Limb (tissue), 2 donors: Measurements from ENCODE around the gene FGF21.

Experiments
- DNase-seq, 2 donors: peaks; one replicate each; pipeline ENCODE4 v3.0.0-alpha.2; 2016; ENCODE audit errors: extremely low spot score in 2 of 2

FGF21 gene

GRCh38 chr19:48728911-48729664 lies 26.2 kb upstream of the FGF21 start:
- no peak for DNase-seq

- DNase-seq: no peak
Measured at GRCh38 chr19:48731452-48731851, 23.9 kb upstream of the FGF21 start.

DNA sequence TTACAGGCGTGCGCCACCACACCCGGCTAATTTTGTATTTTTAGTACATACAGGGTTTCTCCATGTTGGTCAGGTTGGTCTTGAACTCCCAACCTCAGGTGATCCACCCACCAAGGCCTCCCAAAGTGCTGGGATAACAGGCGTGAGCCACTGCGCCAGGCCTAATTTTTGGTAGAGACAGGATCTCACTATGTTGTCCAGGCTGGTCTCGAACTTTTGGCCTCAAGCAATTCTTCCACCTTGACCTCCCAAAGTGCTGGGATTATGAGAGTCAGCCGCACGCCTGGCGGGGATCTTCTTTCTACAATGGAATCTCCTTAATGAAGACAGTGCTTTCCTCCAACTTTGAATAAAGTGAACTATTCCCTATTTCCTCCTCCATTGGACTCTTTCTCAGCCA lies 20.7 kb upstream of the FGF21 start:
- no peak for DNase-seq

GRCh38 chr19:48735031-48735615 lies 20.2 kb upstream of the FGF21 start:
- DNase-seq: peak in 1 of 2 donors; percentile 60

DNA sequence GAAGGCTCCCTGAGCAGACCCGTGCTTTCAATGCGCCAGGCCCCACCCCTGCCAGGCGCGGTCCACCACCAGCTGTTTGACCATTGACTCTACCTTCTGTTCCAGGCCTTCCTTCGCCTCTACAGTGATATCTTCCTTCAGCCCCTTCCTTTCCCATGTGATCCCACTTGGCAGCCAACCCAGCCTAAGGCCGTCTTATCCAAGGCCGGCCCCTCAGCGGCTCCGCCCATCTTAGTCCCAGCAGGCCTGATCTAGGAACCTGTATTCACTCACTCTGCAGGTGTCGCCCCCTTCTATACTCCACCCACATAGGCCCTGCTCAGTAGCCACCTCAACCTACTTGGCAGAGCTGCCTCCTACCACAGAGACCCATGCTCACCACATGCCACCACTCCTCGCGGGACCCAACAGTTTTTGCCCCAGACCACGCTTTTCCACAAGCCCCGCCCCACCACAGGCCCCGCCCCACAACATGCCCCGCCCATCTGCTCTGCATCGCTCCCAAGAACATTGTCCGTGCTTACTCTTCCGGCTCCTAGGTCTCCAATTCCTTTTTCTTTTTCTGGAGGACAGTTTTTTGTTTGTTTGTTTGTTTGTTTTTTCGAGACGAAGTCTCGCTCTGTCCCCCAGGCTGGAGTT lies 17.8 kb upstream of the FGF21 start:
- no peak for DNase-seq

DNA sequence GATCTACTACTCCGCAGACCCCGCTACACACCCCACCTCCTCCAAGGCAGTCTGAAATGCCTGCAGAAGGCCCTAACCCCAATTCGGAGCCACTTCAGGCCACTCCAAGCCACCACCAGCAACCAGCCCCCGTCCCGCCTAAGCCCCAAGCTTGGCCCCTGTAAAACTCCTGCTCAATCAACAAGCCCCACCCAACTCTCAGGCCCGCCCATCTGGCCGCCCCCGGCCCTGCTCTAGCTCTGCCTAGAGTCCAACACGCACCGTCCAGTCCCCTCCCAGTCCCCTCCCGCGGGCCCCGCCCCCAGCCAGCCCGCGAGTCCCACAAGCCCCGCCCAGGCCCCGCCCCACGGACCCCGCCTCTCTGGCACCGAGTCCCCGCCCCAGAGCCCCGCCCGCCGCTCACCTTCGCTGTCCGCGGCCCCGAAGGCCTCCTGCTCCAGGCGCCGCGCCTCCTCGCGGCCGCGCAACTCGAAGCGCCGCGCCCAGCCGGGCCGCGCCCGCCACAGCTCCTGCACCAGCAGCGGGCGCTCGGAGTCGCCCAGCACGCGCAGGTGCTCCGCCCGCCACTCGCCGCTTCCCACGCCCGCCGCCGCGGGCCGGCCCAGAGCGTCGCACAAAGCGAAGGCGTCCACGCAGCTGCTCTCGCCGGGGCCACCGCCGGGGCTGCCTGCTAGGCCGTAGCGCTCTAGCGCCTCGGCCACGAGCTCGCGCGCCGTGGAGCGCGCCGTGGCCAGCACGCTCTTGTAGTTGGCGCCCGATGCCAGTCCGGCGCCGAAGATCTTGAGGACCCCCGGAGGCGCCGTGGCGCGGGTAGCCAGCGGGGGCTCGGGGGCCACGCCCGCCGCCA lies 16.5 kb upstream of the FGF21 start:
- DNase-seq: peak; percentile 91 to 98

GRCh38 chr19:48739404-48740163 lies 15.7 kb upstream of the FGF21 start:
- DNase-seq: peak in 1 of 2 donors; percentile 50

DNA sequence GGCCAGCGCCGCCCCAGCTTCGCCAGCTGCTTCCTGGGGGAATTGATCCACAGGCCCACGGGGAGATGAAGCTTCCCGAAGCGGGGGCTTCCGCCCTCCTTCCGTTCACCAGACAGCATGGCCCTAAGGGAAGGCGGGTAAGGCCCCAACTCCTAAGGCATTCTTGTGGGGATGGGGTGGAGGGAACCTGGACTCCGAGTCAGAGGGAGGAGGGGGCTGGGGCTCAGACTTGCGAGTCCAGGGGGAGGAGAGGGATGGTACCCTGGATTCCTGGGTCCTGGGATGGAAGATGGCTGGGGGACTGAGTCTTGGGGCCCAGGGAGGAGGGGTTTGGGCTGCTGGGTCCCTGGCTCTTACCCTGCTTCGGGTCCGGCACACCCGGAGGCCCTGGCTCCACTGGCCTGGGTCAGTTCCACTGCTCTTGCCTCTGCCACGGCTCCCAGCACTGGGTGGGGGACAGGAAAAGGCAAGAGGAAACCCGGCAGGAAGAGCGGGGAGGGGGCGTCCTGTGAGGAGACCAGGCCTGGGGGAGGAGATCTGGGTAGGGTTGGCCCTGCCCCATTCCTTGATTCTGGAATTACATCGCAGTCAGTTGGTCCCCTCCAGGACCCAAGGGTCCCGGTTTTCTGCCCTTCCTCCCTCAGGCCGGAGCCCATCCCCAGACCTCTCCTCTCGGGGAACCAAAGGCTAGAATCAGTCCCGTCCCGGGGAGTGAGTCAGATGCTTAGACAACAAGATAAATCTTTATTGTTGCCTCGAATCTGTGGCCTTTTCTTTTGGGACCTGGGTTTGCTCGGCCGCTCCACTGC lies 15.0 kb upstream of the FGF21 start, which contains the start of gene RASIP1:
Gene RASIP1 (minus strand): TSS at position 447 of the 809 bp plus-strand sequence. CDS start 328 bp downstream, at position 119.
- DNase-seq: no peak

- peak in 1 of 2 donors; percentile 61 for DNase-seq
Measured at GRCh38 chr19:48741129-48741999, 14.0 kb upstream of the FGF21 start.

DNA sequence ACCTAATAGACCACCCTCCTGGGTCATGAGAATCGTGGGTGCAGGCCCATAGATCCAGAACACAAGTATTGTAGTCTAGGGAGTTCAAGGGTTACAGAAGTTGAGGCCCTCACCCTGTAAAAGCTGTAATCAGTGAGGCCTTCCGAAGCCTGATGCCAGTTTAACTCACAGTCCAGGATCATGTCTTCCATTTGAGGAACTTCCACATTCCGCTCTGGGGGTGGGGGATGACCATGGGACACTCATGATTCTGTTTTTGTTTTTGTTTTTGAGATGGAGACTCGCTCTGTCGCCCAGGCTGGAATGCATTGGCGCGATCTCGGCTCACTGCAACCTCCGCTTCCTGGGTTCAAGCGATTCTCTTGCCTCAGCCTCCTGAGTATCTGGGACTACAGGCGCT lies 13.2 kb upstream of the FGF21 start:
- no peak for DNase-seq

GRCh38 chr19:48745208-48745995 lies 9.9 kb upstream of the FGF21 start:
- DNase-seq: peak; percentile 64 to 72

DNA sequence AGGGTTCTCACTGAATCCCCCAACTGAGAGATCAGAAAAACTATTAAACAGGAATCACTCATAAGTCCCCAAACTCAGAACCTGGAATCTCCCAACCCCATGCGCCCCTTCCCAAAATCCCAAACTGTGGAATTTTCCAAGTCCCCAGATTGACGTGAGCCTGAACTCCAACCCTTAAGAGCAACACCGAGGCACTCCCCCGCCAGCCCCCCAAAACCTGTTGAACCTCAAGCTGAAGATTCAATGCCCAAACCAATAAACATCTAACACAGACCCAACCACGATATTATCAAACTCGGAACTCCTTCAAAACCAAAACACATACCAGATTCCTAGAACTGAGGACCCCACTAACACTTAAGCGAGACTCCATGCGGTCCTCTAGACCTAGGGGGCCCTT lies 9.2 kb upstream of the FGF21 start:
- DNase-seq: no peak

GRCh38 chr19:48746738-48747575 lies 8.4 kb upstream of the FGF21 start, which contains the start of gene IZUMO1:
Gene IZUMO1 (minus strand): TSS chr19:48746909. CDS start chr19:48745859, 1,050 bp downstream.
- DNase-seq: peak; percentile 85 to 90

GRCh38 chr19:48749571-48750198 lies 5.6 kb upstream of the FGF21 start:
- no peak for DNase-seq

DNA sequence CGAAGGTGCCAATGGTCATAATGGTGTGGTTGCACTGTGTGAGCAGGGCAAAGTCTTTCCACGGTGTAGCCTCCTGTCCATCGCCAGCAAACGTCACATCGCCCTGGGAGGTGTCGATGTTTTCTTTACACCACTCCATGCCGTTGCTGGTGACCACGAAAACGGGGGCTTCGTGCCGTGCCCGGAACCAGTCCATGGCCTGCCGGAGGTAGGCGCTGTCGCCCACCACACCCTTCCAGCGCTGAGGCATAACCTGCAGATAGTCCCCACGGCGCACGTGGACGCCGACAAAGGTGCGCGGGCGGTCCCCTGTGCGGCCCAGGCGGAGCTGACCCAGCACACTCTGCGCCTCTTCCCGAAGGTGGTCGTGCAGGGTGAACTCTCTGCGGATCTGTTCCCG lies 5.0 kb upstream of the FGF21 start:
- DNase-seq: no peak

DNA sequence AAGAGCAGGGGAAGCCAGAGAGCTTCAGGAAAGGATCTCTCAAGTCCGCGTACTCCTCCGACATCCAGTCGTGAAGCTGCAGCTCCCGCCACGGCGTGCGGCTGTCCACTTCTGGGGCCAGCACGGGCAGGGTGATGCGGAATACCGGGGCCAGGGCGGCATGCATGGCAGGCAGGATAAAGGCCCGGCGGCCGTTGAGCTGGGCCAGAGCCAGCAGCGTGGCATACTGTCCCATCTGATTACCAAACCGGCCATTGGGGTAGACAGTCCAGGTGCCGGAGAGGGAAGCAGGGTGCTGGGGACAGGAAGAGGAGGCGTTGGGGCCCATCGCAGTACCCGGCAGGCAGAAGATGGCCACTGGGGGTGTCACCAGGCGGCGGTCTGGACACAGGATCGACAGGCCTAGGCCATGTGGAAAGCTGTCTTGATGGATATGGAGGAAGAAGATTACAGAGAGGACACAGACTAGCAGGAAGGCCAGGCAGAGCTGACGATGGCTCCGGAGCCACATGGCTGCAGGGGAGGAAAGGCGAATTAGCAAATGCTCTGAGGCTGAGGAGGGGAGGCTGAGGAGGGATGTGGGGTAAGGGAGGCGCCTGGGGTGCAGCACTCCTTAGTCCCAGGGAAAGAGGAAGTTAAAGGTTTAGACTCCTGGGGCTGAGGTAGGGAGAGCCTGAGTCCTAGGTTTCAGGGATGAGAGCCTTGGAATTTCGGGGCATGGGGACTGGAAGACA lies 4.4 kb upstream of the FGF21 start:
- DNase-seq: no peak
